AG10803 (cell line): Measurements from ENCODE around the gene CTNNA1.
"Not testable (repeated sequence)": the region's sequence is repeated elsewhere in the genome, so short reads cannot be mapped to it uniquely, and the experiment has no call there.

ENCODE experiments used
- DNase-seq: peaks from one replicate; pipeline ENCODE4 v3.0.0; 2010; ENCODE audit warnings: low read depth
- H3K4me3 ChIP-seq: 2 replicates; pipeline ENCODE4 v1.5.1; 2011; ENCODE audit warnings: mild to moderate bottlenecking, low read length, control low read depth
- CTCF ChIP-seq: conservative IDR thresholded peaks from 2 replicates; pipeline ENCODE4 v1.5.1; 2011; ENCODE audit warnings: mild to moderate bottlenecking, low read length, control low read depth, inconsistent platforms

Gene CTNNA1

GRCh38 chr5:138832218-138832617, 79.0 kb downstream of the CTNNA1 start:
- no peak for TF ChIP-seq CTCF
- DNase-seq: peak; percentile 30

GRCh38 chr5:138833080-138833479, 79.9 kb downstream of the CTNNA1 start:
- no peak for TF ChIP-seq CTCF
- DNase-seq: no peak
- H3K4me3 ChIP-seq: no peak overlapping the region

More at GRCh38 chr5:138832218-138832617, 79.0 kb downstream of the CTNNA1 start:
- H3K4me3 ChIP-seq: no peak overlapping the region

GRCh38 chr5:138833726-138834480, 80.7 kb downstream of the CTNNA1 start:
- H3K4me3 ChIP-seq: no peak overlapping the region
- no peak for DNase-seq
- no peak for TF ChIP-seq CTCF

GRCh38 chr5:138834853-138835252, 81.6 kb downstream of the CTNNA1 start:
- DNase-seq: not testable (repeated sequence)

GRCh38 chr5:138837160-138837559, 83.9 kb downstream of the CTNNA1 start:
- H3K4me3 ChIP-seq: no peak overlapping the region
- no peak for DNase-seq
- no peak for TF ChIP-seq CTCF

More at GRCh38 chr5:138834853-138835252, 81.6 kb downstream of the CTNNA1 start:
- H3K4me3 ChIP-seq: not testable (repeated sequence)

GRCh38 chr5:138840103-138840502, 86.9 kb downstream of the CTNNA1 start:
- DNase-seq: no peak
- no peak for TF ChIP-seq CTCF
- no peak overlapping the region for H3K4me3 ChIP-seq

- no peak for DNase-seq
- no peak overlapping the region for H3K4me3 ChIP-seq
- TF ChIP-seq CTCF: no peak
Measured at GRCh38 chr5:138841531-138841930, 88.3 kb downstream of the CTNNA1 start.
